SK-N-SH treated with all-trans-retinoic acid at 6 μM for 48 hours (cell line): ENCODE data around the gene ORAI3.

Experiments
- ATAC-seq: fragments of 200-7000 bp; cut with Tn5 transposase; 3 replicates; pipeline ENCODE4 v1.9.1; 2020; ENCODE audit warnings: mild to moderate bottlenecking, moderate library complexity
- ARNTL ChIP-seq: fragments of 450-650 bp; formaldehyde crosslinking; IDR thresholded peaks from 2 replicates; pipeline ENCODE4 v1.5.0; 2020; ENCODE audit warnings: low read depth, mild to moderate bottlenecking, moderate library complexity, borderline replicate concordance
- BACH2 ChIP-seq: fragments of 250-450 bp; sonication (Bioruptor Pico); IDR thresholded peaks from 2 replicates; pipeline ENCODE4 v1.9.0; 2021; ENCODE audit warnings: mild to moderate bottlenecking, borderline replicate concordance
- CREB5 ChIP-seq: fragments of 250-450 bp; sonication (Bioruptor Pico); IDR thresholded peaks from 2 replicates; pipeline ENCODE4 v1.5.1; 2020; ENCODE audit warnings: low read depth, mild to moderate bottlenecking, moderate library complexity
- CSDC2 ChIP-seq: fragments of 250-450 bp; sonication (Bioruptor Pico); IDR thresholded peaks from 2 replicates; pipeline ENCODE4 v1.5.0; 2020; ENCODE audit warnings: mild to moderate bottlenecking, moderate library complexity
- CSRNP3 ChIP-seq: fragments of 250-450 bp; sonication (Bioruptor Pico); IDR thresholded peaks from 2 replicates; pipeline ENCODE4 v1.5.1; 2021; ENCODE audit warnings: mild to moderate bottlenecking, moderate library complexity
- ESRRG ChIP-seq: fragments of 250-450 bp; sonication (Bioruptor Pico); IDR thresholded peaks from 2 replicates; pipeline ENCODE4 v1.6.1; 2021; ENCODE audit warnings: mild to moderate bottlenecking
- GLIS3 ChIP-seq: fragments of 250-450 bp; sonication (Bioruptor Pico); IDR thresholded peaks from 2 replicates; pipeline ENCODE4 v1.5.0; 2020; ENCODE audit warnings: mild to moderate bottlenecking, moderate library complexity
- ISL1 ChIP-seq: fragments of 250-450 bp; sonication (Bioruptor Pico); IDR thresholded peaks from 2 replicates; pipeline ENCODE4 v2.1.2; 2022; ENCODE audit warnings: mild to moderate bottlenecking, moderate library complexity
- OSR1 ChIP-seq: fragments of 250-450 bp; sonication (Bioruptor Pico); IDR thresholded peaks from 2 replicates; pipeline ENCODE4 v1.8.0; 2022; ENCODE audit warnings: moderate library complexity, mild to moderate bottlenecking, inconsistent platforms
- PATZ1 ChIP-seq: fragments of 250-450 bp; sonication (Bioruptor Pico); IDR thresholded peaks from 2 replicates; pipeline ENCODE4 v1.8.0; 2020; ENCODE audit warnings: mild to moderate bottlenecking, moderate library complexity, borderline replicate concordance
- POU6F1 ChIP-seq: fragments of 250-450 bp; sonication (Bioruptor Pico); IDR thresholded peaks from 2 replicates; pipeline ENCODE4 v1.8.0; 2021; ENCODE audit warnings: low read depth, mild to moderate bottlenecking, moderate library complexity, borderline replicate concordance
- PPARA ChIP-seq: fragments of 250-450 bp; sonication (Bioruptor Pico); IDR thresholded peaks from 2 replicates; pipeline ENCODE4 v1.5.0; 2020; ENCODE audit warnings: mild to moderate bottlenecking, borderline replicate concordance
- RARB ChIP-seq: fragments of 250-450 bp; sonication (Bioruptor Pico); IDR thresholded peaks from 2 replicates; pipeline ENCODE4 v1.8.0; 2021; ENCODE audit warnings: mild to moderate bottlenecking, moderate library complexity
- SNAI2 ChIP-seq: fragments of 250-450 bp; sonication (Bioruptor Pico); IDR thresholded peaks from 2 replicates; pipeline ENCODE4 v1.5.0; 2020; ENCODE audit warnings: mild to moderate bottlenecking, moderate library complexity
- TCF4 ChIP-seq: fragments of 250-450 bp; sonication (Bioruptor Pico); IDR thresholded peaks from 2 replicates; pipeline ENCODE4 v1.8.0; 2021; ENCODE audit warnings: mild to moderate bottlenecking, moderate library complexity, borderline replicate concordance
- TOX ChIP-seq: fragments of 250-450 bp; sonication (Bioruptor Pico); IDR thresholded peaks from 2 replicates; pipeline ENCODE4 v1.8.0; 2021; ENCODE audit warnings: mild to moderate bottlenecking, moderate library complexity, borderline replicate concordance
- ZC3H10 ChIP-seq: fragments of 250-450 bp; sonication (Bioruptor Pico); IDR thresholded peaks from 2 replicates; pipeline ENCODE4 v1.5.1; 2021; ENCODE audit warnings: mild to moderate bottlenecking, moderate library complexity
- ZFP3 ChIP-seq: fragments of 250-450 bp; sonication (Bioruptor Pico); IDR thresholded peaks from 2 replicates; pipeline ENCODE4 v1.5.0; 2020; ENCODE audit warnings: mild to moderate bottlenecking, moderate library complexity
- ZFP30 ChIP-seq: fragments of 450-650 bp; formaldehyde crosslinking; IDR thresholded peaks from 2 replicates; pipeline ENCODE4 v1.5.0; 2022; ENCODE audit warnings: mild to moderate bottlenecking, moderate library complexity
- ZNF565 ChIP-seq: fragments of 450-650 bp; formaldehyde crosslinking; conservative IDR thresholded peaks from 2 replicates; pipeline ENCODE4 v1.5.0; 2020; ENCODE audit warnings: low read depth, mild to moderate bottlenecking, moderate library complexity
- ZNF70 ChIP-seq: fragments of 450-650 bp; formaldehyde crosslinking; IDR thresholded peaks from 2 replicates; pipeline ENCODE4 v1.5.0; 2020; ENCODE audit warnings: mild to moderate bottlenecking, moderate library complexity
- ZNF8 ChIP-seq: fragments of 450-650 bp; formaldehyde crosslinking; IDR thresholded peaks from 2 replicates; pipeline ENCODE4 v1.5.0; 2020; ENCODE audit warnings: mild to moderate bottlenecking, moderate library complexity

Gene ORAI3

GRCh38 chr16:30983898-30984610, 35.2 kb downstream of the ORAI3 start:
- TF ChIP-seq CSDC2 (CRISPR knock-in tag), result no peak
- TF ChIP-seq GLIS3 (CRISPR knock-in tag), result no peak
- TF ChIP-seq ESRRG, result no peak
- no peak for TF ChIP-seq ARNTL (CRISPR knock-in tag)
- TF ChIP-seq POU6F1, result no peak
- TF ChIP-seq ZFP30 (CRISPR knock-in tag), result no peak
- no peak for TF ChIP-seq RARB
- TF ChIP-seq ZFP3 (CRISPR knock-in tag), result no peak
- TF ChIP-seq PATZ1 (CRISPR knock-in tag), result no peak
- TF ChIP-seq CSRNP3 (CRISPR knock-in tag), result no peak
- no peak for TF ChIP-seq TOX (CRISPR knock-in tag)
- TF ChIP-seq ZNF8, result no peak
- no peak for TF ChIP-seq SNAI2 (CRISPR knock-in tag)
- TF ChIP-seq ZC3H10, result no peak
- TF ChIP-seq ZNF565, result no peak
- TF ChIP-seq TCF4, result no peak
- TF ChIP-seq ISL1 (CRISPR knock-in tag), result no peak
- TF ChIP-seq PPARA (CRISPR knock-in tag), result no peak
- peak; percentile 2; the same call in 1 of the 3 replicates for ATAC-seq

GRCh38 chr16:30984669-30985400, 36.0 kb downstream of the ORAI3 start, which contains the start of gene HSD3B7:
TSS of gene HSD3B7 (plus strand) at chr16:30985207. CDS start at chr16:30985659, 452 bp downstream.
- peak; percentile 90 for ATAC-seq
- 0 out of 2 replicates have a peak, but pooled peaks have one; percentile 40 for TF ChIP-seq ZC3H10
- no peak for TF ChIP-seq ZNF70 (CRISPR knock-in tag)
- TF ChIP-seq BACH2 (CRISPR knock-in tag), result no peak
- TF ChIP-seq TCF4, result no peak

- TF ChIP-seq GLIS3 (CRISPR knock-in tag), result no peak
- no peak for TF ChIP-seq SNAI2 (CRISPR knock-in tag)
- no peak for TF ChIP-seq PPARA (CRISPR knock-in tag)
- no peak for TF ChIP-seq ZFP3 (CRISPR knock-in tag)
- ATAC-seq, result peak; percentile 32
These were observed 36.7 kb downstream of the ORAI3 start for GRCh38 chr16:30985401-30986128.

- ATAC-seq, result no peak
- TF ChIP-seq ZNF8 (no peak), RARB (no peak), ZNF70 (CRISPR knock-in tag) (no peak), ISL1 (CRISPR knock-in tag) (no peak), CREB5 (CRISPR knock-in tag) (no peak), ZFP3 (CRISPR knock-in tag) (no peak), OSR1 (CRISPR knock-in tag) (no peak), PATZ1 (CRISPR knock-in tag) (no peak), ZC3H10 (no peak), ESRRG (no peak)
These were observed 37.5 kb downstream of the ORAI3 start for GRCh38 chr16:30986129-30986991.
